GM12878 (cell line): ENCODE measurements around the gene COG2. TPM values are rescaled to one million over a fixed set of nuclear protein-coding genes. Genes with fewer than 3 reads are reported as not detected.

ENCODE experiments used
- ATAC-seq: fragments of 200-7000 bp; cut with Tn5 transposase; 3 replicates; pipeline ENCODE4 v1.9.1; 2020; ENCODE audit warnings: mild to moderate bottlenecking, moderate library complexity
- BruUV-seq: library from RNA; stranded (reverse); fragments of 400-500 nt; replicated peaks from 2 replicates; lab custom pipeline; 2021; lab: Mats Ljungman, UMichigan
- CTCF ChIA-PET: fragments of 300-600 bp; sonication (Branson Sonifier 250); formaldehyde crosslinking; extraction: SDS; loops from one replicate; lab custom pipeline; 2021; ENCODE audit warnings: inconsistent platforms; lab: Yijun Ruan, JAX
- POLR2A ChIA-PET: fragments of 350-600 bp; formaldehyde crosslinking; extraction: SDS; loops from one replicate; lab custom pipeline; 2021; ENCODE audit warnings: inconsistent platforms; lab: Charles Lee
- RAD21 ChIA-PET: fragments of 300-600 bp; sonication (Branson Sonifier 250); formaldehyde crosslinking; loops from one replicate; lab custom pipeline; 2023; ENCODE audit warnings: antibody characterized with exemption; ENCODE audit not compliant: unreplicated experiment; lab: Charles Lee
- SMC1A ChIA-PET: fragments of 300-600 bp; sonication (Branson Sonifier 250); formaldehyde crosslinking; loops from one replicate; lab custom pipeline; 2023; ENCODE audit not compliant: unreplicated experiment, uncharacterized antibody; lab: Charles Lee
- DNase-seq: peaks from one replicate; pipeline ENCODE4 v3.0.0-alpha.2; 2011; ENCODE audit warnings: low read depth, low spot score
- FAIRE-seq: peaks from 3 replicates; lab custom pipeline; 2011; peaks lifted over from hg19 to GRCh38; lab: Jason Lieb, UNC
- H2AFZ ChIP-seq: 2 replicates; pipeline ENCODE4 v1.6.0; 2011; ENCODE audit warnings: low read depth, low read length, control low read depth; ENCODE audit not compliant: control insufficient read depth
- H3K27ac ChIP-seq: 2 replicates; pipeline ENCODE4 v1.5.1; 2011; ENCODE audit warnings: control low read depth; ENCODE audit not compliant: control insufficient read depth, insufficient read depth
- H3K27me3 ChIP-seq, 2 experiments: replicated peaks in 1 of 2; 2 replicates each; pipeline versions ENCODE4 v1.6.0 to v1.6.1; 2011; ENCODE audit warnings: low read length in 1 of 2; ENCODE audit not compliant: control insufficient read depth in 2 of 2, insufficient read depth in 2 of 2
- H3K36me3 ChIP-seq, 2 experiments: 2 replicates each; pipeline ENCODE4 v1.5.1; 2011; ENCODE audit warnings: low read length in 1 of 2; ENCODE audit not compliant: control insufficient read depth in 2 of 2, insufficient read depth in 2 of 2
- H3K4me1 ChIP-seq: 2 replicates; pipeline ENCODE4 v1.6.1; 2011; ENCODE audit warnings: mild to moderate bottlenecking, low read length, moderate library complexity, mixed read lengths; ENCODE audit not compliant: control insufficient read depth, insufficient read depth
- H3K4me2 ChIP-seq: 2 replicates; pipeline ENCODE4 v1.6.0; 2011; ENCODE audit warnings: control low read depth; ENCODE audit not compliant: control insufficient read depth, insufficient read depth
- H3K4me3 ChIP-seq: fragments of 200-600 bp; sonication (generic); 2 replicates; pipeline ENCODE4 v1.5.1; 2016
- H3K79me2 ChIP-seq: 2 replicates; pipeline ENCODE4 v1.6.0; 2011; ENCODE audit warnings: low read length; ENCODE audit not compliant: control insufficient read depth, insufficient read depth
- H3K9ac ChIP-seq: 2 replicates; pipeline ENCODE4 v1.8.0; 2011; ENCODE audit warnings: low read length, control low read depth, mixed read lengths; ENCODE audit not compliant: control insufficient read depth, insufficient read depth
- H3K9me3 ChIP-seq: replicated peaks from 3 replicates; pipeline ENCODE4 v1.5.1; 2011; ENCODE audit warnings: mild to moderate bottlenecking, low read length; ENCODE audit not compliant: control insufficient read depth, insufficient read depth
- H4K20me1 ChIP-seq: 2 replicates; pipeline ENCODE4 v1.6.0; 2011; ENCODE audit not compliant: control insufficient read depth, insufficient read depth
- BCL11A ChIP-seq: IDR thresholded peaks from 2 replicates; pipeline ENCODE4 v1.6.1; 2011; ENCODE audit warnings: low read depth, low read length
- CBX3 ChIP-seq: fragments of 200-600 bp; sonication (generic); IDR thresholded peaks from 2 replicates; pipeline ENCODE4 v1.6.1; 2016; ENCODE audit warnings: low read depth, borderline replicate concordance
- CHD1 ChIP-seq: IDR thresholded peaks from 2 replicates; pipeline ENCODE4 v1.6.1; 2012; ENCODE audit warnings: low read depth, low read length, improper control_type of control experiment
- FOXK2 ChIP-seq: fragments of 450-650 bp; IDR thresholded peaks from 2 replicates; pipeline ENCODE4 v1.6.1; 2017; ENCODE audit warnings: mild to moderate bottlenecking, moderate library complexity
- HDAC2 ChIP-seq: fragments of 200-600 bp; sonication (generic); IDR thresholded peaks from 2 replicates; pipeline ENCODE4 v1.6.1; 2017
- HDGF ChIP-seq: fragments of 450-650 bp; IDR thresholded peaks from 2 replicates; pipeline ENCODE4 v1.6.1; 2016; ENCODE audit warnings: antibody characterized with exemption
- NFYB ChIP-seq: IDR thresholded peaks from 2 replicates; pipeline ENCODE4 v1.6.1; 2011; ENCODE audit warnings: low read depth, mild to moderate bottlenecking, low read length, improper control_type of control experiment, moderate library complexity; ENCODE audit not compliant: insufficient read depth
- TCF12 ChIP-seq: IDR thresholded peaks from 2 replicates; pipeline ENCODE4 v1.6.1; 2011; ENCODE audit warnings: low read depth, mild to moderate bottlenecking, low read length
- in situ Hi-C: fragments of 300-500 bp; cut with MboI; formaldehyde crosslinking; loops from 9 replicates; pipeline ENCODE4 v1.14.3; 2018; ENCODE audit warnings: mixed read lengths
- intact Hi-C: fragments of 100-400 bp; cut with micrococcal nuclease; formaldehyde crosslinking; loops from one replicate; pipeline ENCODE4 v1.14.2; 2022; ENCODE audit not compliant: unreplicated experiment
- polyA plus RNA-seq, 11 experiments: library from polyadenylated mRNA; depleted of rRNA in 4 of 11; unstranded in 6 of 11; stranded (reverse) in 5 of 11; fragments of >200 nt; fragmentation: Nextera tagmentation in 4 of 11; fragmentation: Illumina TruSeq in 1 of 11; extraction: Ambion mirVana in 4 of 11; extraction: Trizol in 1 of 11; gene quantifications; 1 replicate in 1 of 11; 2 replicates in 10 of 11; pipeline versions ENCODE4 v1.2.1 to v1.2.3, GENCODE V29; 2011 to 2016; ENCODE audit warnings: inconsistent platforms in 2 of 11, missing spikeins in 2 of 11, low read depth in 1 of 11
- total RNA-seq, 4 experiments: library from RNA; depleted of rRNA in 3 of 4; stranded (reverse); fragments of >200 nt in 3 of 4; fragmentation: Illumina TruSeq in 1 of 4; extraction: Trizol in 1 of 4; gene quantifications; 2 replicates each; pipeline versions ENCODE4 v1.2.1 to v1.2.3, GENCODE V29; 2013 to 2021
- TF ChIP-seq, protein P1 (sequence below): fragments of 450-650 bp; conservative IDR thresholded peaks from 2 replicates; pipeline ENCODE4 v1.6.1; 2017; ENCODE audit warnings: mild to moderate bottlenecking, moderate library complexity

COG2 gene
- total and polyA plus RNA-seq, 10 of the 15 experiments (the other 5 are each of a cell fraction or from before 2014, with no cell fraction given) = 15.0 to 31.5 (median 28.3) TPM

DNA sequence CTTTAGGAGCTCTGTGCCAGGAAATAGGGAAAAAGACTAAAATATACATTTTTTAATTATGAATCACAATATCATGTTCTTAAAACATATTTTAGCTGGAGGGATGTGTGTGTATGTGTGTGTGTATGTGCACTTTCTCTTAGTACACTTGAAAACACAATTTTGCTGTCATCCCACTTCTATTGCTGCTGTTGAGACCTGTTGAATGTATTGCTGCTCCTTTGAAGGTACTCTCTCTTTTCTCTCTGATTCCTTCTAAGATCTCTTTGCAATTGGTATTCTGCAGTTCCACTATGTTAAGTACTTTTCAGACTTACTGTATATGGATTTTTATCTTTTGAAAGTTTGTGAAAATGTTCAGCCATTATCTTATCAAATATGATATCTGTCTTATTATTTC lies 43.5 kb upstream of the COG2 start:
- in situ Hi-C loops = no loop called here

More for the DNA sequence above, 43.5 kb upstream of the COG2 start:
- H4K20me1 ChIP-seq = no peaks in the 10 kb centered on the region
- H3K9me3 ChIP-seq = no peaks in the 10 kb centered on the region
- BruUV-seq = no TSS peak
- H3K9ac ChIP-seq = no peak overlapping the region
- FAIRE-seq (no peak), ATAC-seq (no peak), DNase-seq (no peak)
- H3K27me3 ChIP-seq = no peaks in the 10 kb centered on the region
- intact Hi-C loops = no loop called here
- CTCF ChIA-PET = interaction anchor here (1.2 kb wide), 1 partner anchor 43 kb away, joined by 3 read pairs; no protein-coding TSS in a partner anchor
- TF ChIP-seq FOXK2 (no peak), HDGF (no peak), CBX3 (no peak), BCL11A (no peak), CHD1 (no peak), TCF12 (no peak), HDAC2 (no peak), NFYB (no peak)
- TF ChIP-seq, protein P1, sequence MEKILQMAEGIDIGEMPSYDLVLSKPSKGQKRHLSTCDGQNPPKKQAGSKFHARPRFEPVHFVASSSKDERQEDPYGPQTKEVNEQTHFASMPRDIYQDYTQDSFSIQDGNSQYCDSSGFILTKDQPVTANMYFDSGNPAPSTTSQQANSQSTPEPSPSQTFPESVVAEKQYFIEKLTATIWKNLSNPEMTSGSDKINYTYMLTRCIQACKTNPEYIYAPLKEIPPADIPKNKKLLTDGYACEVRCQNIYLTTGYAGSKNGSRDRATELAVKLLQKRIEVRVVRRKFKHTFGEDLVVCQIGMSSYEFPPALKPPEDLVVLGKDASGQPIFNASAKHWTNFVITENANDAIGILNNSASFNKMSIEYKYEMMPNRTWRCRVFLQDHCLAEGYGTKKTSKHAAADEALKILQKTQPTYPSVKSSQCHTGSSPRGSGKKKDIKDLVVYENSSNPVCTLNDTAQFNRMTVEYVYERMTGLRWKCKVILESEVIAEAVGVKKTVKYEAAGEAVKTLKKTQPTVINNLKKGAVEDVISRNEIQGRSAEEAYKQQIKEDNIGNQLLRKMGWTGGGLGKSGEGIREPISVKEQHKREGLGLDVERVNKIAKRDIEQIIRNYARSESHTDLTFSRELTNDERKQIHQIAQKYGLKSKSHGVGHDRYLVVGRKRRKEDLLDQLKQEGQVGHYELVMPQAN = no peak
- POLR2A ChIA-PET = no interaction called here
- no peak overlapping the region for H2AFZ ChIP-seq
- no peaks in the 10 kb centered on the region for H3K79me2 ChIP-seq
- no peaks in the 10 kb centered on the region for H3K36me3 ChIP-seq
- no peak overlapping the region for H3K4me2 ChIP-seq
- no peaks in the 10 kb centered on the region for H3K4me1 ChIP-seq
- no peak overlapping the region for H3K4me3 ChIP-seq
- H3K27ac ChIP-seq = no peak overlapping the region
- SMC1A ChIA-PET = no interaction called here
- RAD21 ChIA-PET = no interaction called here
